Glomerular endothelial cell (primary cell): ENCODE results near the gene CCR4. TPM values are rescaled to one million over a fixed set of nuclear protein-coding genes. Genes with fewer than 3 reads are reported as not detected.
"Not testable (repeated sequence)": the region's sequence is repeated elsewhere in the genome, so short reads cannot be mapped to it uniquely, and the experiment has no call there.

Source experiments
- DNase-seq: peaks from one replicate; pipeline ENCODE4 v3.0.0-alpha.2; 2011; ENCODE audit warnings: low read depth, low spot score; ENCODE audit errors: extremely low read depth
- total RNA-seq: library from RNA; depleted of rRNA; stranded (reverse); fragments of >200 nt; gene quantifications from 2 replicates; pipeline ENCODE4 v1.2.3, GENCODE V29; 2015

Gene CCR4
- total RNA-seq, 1 donor from 2014 or later = 0.64 TPM

- DNase-seq = no peak
Measured at GRCh38 chr3:32977861-32978260, 26.4 kb downstream of the CCR4 start.

GRCh38 chr3:32978331-32978730 lies 26.9 kb downstream of the CCR4 start:
- no peak for DNase-seq

- DNase-seq = no peak
Measured at GRCh38 chr3:32983124-32983523, 31.7 kb downstream of the CCR4 start.

GRCh38 chr3:32984918-32985317 lies 33.5 kb downstream of the CCR4 start:
- DNase-seq = not testable (repeated sequence)

GRCh38 chr3:32989171-32989570 lies 37.7 kb downstream of the CCR4 start:
- no peak for DNase-seq

- DNase-seq = no peak
Measured at GRCh38 chr3:32990116-32990515, 38.7 kb downstream of the CCR4 start.

GRCh38 chr3:32991781-32992180 lies 40.3 kb downstream of the CCR4 start:
- DNase-seq = no peak

GRCh38 chr3:32992310-32992686 lies 40.9 kb downstream of the CCR4 start:
- no peak for DNase-seq

GRCh38 chr3:32994045-32994444 lies 42.6 kb downstream of the CCR4 start:
- DNase-seq = no peak

GRCh38 chr3:32995098-32995497 lies 43.7 kb downstream of the CCR4 start:
- no peak for DNase-seq

- no peak for DNase-seq
Measured at GRCh38 chr3:32996048-32996754, 44.8 kb downstream of the CCR4 start.

GRCh38 chr3:32996755-32997091 lies 45.3 kb downstream of the CCR4 start:
- no peak for DNase-seq

GRCh38 chr3:32998631-32999451 lies 47.4 kb downstream of the CCR4 start:
- DNase-seq = no peak

GRCh38 chr3:33000691-33001385 lies 49.4 kb downstream of the CCR4 start:
- no peak for DNase-seq

GRCh38 chr3:33001889-33002288 lies 50.4 kb downstream of the CCR4 start:
- DNase-seq = no peak

- DNase-seq = no peak
Measured at GRCh38 chr3:33003308-33003707, 51.9 kb downstream of the CCR4 start.

GRCh38 chr3:33004205-33004604 lies 52.8 kb downstream of the CCR4 start:
- DNase-seq = no peak

GRCh38 chr3:33004961-33005360 lies 53.5 kb downstream of the CCR4 start:
- no peak for DNase-seq
